HG02610 (cell line): ENCODE data around the gene SLC4A3.
"Not testable (repeated sequence)": the region's sequence is repeated elsewhere in the genome, so short reads cannot be mapped to it uniquely, and the experiment has no call there.

Source experiments
- ATAC-seq: cut with Tn5 transposase; IDR thresholded peaks from one replicate; pipeline ENCODE4 v1.9.1; 2021; ENCODE audit warnings: mild to moderate bottlenecking, moderate library complexity; ENCODE audit not compliant: unreplicated experiment

The SLC4A3 gene

DNA sequence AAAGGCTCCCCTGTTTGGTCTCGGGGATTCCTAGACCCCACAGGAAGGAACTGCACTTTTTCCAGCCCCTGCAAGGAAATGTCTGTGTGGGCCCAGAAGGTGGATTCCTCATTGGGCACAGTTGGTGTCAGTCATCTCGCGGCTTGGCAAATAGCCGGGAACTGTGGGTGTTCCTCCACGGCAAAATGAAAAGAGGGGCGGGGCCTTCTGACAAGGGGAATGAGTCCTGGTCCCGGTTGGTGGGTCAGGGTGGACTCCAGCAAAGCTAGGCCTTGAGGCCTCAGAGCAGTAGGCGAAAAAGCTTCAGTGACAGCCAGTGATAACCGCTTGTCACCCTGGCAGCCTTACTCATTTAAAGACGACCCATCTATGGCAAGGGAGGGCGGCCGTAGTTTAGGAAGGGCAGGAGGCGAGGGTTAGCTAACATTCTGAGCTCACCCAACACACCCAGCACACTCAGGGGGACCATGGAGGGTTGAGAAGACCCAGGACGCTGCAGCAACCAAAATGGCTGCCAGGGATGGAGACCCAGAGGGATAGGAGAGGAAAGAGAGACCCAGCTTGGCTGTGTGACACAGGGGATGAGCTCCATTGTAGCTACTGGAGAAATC, 16.5 kb downstream of the SLC4A3 start:
- no peak for ATAC-seq

DNA sequence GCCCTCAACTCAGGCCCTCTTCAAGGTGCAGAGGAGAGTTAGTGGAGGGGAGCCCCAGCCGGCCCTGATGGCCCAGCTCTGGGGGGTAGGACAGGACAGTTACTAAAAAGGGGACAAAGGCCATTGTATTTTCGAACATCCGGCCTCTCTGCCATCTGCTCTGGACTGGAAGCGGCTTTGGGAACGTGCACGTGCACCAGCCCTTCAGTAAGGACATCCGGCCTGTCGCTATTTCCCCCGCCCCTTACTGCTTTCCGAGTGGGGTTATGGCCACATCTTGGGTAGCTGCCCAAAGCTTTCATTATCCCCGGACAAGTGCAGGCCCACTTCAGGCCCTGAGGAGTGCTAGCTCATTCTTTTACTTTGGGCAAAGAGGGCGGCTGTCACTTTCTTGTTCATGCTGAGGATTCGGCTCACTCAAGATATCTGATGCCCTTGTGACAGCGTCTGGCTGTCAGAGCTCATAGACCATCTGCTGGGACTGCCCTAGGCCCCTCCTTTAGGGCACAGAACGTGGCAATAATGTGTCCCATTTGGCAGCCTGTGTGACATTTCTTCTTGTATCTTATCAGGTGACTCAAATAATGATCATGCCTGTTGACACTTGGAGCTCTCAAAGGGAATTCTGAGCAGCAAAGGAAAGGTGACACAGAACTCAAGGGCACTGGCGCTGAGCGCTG, 17.5 kb downstream of the SLC4A3 start:
- ATAC-seq = no peak

DNA sequence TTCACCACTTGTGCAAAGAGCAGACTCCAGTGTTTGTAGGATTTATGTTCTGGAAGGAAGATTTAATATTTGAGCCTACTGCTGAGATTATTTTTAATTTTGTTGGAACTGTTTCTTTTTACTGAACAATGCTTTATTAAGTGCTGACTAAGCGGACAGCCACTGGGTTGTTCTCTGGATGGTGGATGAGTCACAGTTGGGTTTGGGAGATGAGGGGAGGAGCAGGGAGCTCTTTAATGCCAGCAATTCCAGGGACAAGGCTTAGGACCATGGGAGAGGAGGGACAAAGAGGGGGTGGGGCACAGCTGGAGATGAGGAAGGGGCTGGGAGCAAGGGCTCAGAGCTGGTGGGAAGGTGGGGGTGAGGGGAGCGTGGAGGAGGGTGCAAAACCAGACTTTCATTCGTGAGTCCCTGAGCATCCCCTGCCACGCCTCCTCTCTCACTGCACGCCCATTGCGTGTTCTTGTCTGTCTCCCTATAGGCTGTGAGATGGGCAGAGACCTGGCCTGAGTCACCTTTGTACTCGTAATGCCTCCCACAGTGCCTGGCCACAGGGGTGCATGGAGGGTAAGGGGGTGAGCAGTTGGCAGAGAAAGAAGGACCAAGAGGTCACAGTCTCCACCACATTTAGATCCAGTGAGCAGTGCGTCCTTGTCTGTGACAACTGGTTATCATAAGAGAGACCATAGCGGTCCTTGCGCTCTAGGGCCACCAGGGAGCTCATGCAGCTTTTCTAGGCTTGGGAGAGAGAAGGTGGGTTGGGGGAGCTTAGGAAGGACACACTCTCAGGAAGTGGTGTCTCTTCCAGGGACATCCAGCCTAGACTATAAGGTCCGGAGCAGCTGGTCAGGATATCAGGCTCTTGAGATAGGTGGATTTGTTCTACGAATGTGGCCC, 18.4 kb downstream of the SLC4A3 start:
- no peak for ATAC-seq

DNA sequence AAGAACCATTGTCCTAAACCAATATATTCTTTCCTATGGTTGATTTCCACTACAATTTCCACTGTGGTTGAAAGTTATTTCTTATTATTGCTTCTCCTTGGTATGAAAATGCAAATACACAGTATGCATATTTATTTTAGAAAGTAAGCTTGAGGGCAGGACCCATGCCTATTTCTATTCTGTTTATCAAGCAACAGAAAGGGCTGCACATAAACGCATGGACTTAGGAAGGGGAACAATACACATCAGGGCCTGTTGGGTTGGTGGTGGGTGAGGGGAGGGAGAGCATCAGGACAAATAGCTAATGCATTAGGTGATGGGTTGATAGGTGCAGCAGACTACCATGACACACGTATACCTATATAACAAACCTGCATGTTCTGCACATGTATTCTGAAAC, 20.7 kb downstream of the SLC4A3 start:
- no peak for ATAC-seq

DNA sequence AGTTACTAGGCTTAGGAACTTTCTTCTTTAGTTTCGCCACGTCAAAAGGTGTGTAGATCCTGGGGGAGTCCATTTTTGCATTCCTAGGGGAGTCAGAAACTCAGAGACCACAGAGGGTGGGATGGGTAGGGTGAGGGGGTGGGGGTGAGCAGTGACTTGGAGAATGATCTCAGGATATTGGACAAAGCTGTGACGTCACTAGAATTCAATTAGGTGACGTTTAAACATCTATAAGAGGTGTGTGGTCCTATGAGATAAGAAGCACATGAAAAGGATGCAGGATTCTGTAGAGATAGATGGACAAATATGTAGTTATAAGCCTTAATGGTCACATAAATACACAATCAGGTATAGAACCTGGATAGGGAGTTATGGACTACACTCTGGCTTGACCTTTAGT, 21.5 kb downstream of the SLC4A3 start:
- ATAC-seq = no peak

DNA sequence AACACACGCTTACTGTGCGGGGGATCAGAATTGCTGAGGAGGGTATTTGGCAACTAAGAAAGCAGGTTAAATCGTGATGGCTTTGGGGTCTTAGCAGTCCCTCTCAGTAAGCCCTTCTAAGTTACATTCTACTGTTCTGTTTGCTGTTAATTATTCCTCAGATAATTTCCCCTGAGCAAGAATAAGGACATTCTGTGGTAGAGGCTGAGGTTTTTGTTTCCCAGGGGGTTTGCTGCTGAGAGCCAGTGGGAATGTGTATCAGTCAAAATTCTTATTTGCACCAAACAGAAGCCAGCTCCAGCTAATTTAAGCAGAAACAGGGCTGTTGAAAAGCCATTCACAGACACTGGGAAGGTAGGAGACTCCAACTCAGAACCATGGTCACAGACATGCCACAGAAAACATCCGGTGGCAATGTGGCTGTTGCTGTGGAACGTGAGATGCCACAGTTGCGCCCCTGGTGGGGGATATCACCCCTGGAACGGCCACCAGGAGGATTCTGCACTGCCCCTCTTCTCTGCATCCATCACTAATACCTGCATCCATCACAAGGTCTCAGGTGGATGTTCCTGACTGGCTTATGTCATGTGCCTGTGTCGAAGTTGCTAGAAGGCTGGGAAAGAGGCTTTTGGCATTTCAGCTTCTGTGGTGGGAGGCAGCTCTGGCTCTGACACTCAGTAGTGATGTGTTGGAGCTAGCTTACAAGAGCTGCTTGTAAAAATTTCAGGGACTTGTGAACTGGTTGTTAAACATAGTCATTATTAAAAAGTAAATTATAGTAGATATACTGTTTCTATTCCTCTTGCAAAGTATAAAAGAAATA, 23.2 kb downstream of the SLC4A3 start:
- ATAC-seq = peak; percentile 46

DNA sequence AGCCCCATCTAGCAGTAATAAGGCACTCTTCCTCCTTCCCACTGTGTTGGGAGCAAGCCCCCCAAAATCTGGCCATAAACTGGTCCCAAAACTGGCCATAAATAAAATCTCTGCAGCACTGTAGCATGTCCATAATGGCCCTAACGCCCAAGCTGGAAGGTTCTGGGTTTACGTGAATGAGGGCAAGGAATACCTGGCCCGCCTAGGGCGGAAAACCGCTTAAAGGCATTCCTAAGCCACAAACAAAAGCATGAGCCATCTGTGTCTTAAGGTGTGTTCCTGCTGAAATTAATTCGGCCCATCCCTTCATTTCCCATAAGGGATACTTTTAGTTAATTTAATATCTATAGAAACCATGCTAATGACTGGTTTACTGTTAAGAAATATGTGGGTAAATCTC, 24.2 kb downstream of the SLC4A3 start:
- ATAC-seq = not testable (repeated sequence)

DNA sequence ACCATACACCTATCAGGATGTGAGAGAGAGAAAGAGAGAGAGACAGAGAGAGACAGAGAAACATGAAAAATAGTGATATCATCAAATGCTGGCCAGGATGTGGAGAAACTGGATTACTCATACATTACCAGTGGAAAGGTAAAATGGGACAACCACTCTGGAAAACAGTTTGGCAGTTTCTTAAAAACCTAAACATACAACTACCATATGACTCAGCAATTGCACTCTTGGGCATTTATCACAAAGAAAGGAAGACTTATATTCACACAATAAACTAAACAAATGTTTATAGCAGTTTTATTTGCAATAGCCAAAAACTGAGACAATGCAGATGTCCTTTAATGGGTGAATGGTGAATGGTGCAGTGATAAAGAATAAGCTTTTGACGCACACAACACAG, 29.1 kb downstream of the SLC4A3 start:
- ATAC-seq = no peak

DNA sequence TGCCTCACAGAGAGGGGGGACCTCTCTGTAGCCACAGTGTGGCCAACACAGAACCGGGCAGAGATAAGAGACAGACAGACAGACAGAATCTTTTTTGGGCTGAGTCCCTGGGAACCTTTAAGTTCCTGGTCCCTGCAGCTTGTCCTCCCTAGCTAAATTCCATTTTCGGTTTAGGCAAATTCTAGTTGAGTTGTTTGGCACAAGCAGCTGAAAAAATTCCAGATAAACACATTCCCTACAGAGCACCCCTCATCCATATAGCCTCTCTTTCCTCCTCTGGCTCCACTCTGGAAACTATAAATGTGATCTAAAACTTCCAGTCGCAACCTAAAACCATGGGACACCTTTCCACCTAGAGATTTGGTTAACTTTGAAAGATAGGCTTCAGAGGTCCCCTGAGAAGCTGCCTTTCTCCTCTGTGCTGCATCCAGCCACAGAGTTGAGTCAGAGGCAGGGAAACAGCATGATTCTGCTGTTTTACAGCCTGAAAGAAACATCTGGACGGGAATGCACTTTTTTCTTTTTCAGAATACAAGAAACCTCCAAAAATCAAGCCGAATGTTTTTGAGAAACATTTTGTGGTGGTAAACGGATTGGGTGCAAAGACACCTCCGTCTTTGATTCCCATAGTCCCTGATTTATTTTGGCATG, 30.9 kb downstream of the SLC4A3 start:
- no peak for ATAC-seq

DNA sequence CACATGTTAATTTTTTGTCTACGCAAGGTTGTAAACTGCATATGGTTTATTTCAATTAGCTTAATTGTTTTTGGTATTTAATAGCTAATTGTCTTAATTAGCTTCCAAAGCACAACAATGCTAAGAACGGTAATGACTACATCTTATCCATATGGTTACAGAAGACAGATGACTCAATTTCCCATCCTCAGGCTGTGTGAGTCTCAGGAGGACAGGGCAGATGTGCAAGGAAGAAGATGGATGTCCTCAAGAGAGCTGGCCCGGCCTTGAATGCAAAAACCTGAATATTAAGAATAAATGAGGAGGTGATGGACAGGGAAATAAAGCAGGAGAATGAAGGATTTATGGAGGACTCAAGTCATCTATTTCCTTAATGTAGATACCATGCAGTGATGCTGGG, 31.4 kb downstream of the SLC4A3 start:
- no peak for ATAC-seq

DNA sequence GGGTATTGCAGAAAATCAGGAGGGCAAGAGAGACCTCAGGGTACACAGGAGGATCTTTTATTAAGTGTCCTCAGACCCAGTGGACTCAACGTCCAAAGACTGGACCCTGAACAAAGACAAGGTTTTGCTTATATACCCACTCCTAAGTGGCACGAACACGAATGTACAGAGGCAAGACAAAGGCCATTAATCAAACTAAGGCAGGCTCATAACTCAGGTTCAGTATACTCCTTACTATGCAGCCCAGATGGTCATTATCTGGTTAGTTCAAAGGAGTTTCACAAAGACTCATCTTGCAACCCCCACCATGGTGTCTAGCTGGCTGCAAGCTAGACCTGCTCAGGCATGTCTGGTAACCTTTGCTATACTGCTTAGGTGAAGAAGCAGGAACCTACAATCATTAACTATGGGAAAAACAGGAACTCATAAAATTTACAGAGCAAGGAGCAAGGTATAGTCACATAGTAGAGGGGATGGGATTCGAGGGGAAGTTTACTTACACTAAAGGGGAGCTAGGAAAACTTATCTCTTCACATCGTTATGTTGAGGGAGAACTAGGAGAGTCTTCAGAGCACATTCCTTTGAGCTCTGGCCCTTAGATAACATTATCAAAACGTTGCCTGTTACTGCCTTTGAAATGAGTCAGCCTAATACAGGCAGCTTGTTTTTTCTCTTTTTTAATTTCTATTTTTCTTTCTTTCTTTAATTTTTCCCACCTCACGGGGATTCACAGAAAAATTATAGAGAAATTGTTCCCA, 33.9 kb downstream of the SLC4A3 start:
- peak; percentile 97 for ATAC-seq

DNA sequence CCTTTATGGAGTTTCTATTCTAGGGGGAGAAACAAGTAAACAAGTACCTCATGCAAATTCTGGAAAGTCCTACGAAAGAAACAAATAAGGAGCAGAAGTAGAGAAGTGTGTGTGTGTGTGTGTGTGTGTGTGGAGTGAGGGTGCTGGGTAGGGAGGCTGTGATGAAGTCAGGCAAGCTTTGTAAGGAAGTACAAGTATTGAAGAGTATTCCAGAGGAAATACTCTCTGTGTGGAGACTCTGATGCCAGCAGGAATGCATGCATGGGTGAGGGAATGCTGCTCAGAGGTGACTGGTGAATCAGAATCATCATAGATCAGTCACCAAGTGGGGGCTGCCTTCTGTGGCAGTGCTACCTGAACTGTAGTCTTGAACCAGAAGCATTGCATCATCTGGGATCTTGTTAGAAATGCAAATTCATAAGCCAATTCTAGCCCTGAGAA, 34.5 kb downstream of the SLC4A3 start:
- peak; percentile 33 for ATAC-seq

DNA sequence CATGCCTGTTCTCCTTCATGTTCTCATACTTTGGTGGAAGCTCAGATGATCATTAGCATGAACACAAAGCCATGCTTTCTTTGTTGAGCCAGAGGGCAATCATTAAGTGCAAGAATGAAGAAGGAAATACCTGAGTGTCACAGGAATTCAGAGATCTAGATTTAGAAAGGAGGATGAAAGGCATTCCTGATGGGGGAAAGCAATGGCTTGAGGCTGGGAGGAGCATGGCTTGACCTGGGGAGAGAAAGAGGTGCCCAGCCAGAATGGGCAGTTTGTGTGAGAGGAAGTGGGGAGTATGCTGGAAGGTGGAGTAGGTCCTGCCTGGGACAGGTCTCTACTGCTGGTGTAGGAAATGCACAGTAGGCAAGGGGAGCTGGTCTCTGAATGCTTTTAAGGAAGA, 35.1 kb downstream of the SLC4A3 start:
- ATAC-seq = no peak

DNA sequence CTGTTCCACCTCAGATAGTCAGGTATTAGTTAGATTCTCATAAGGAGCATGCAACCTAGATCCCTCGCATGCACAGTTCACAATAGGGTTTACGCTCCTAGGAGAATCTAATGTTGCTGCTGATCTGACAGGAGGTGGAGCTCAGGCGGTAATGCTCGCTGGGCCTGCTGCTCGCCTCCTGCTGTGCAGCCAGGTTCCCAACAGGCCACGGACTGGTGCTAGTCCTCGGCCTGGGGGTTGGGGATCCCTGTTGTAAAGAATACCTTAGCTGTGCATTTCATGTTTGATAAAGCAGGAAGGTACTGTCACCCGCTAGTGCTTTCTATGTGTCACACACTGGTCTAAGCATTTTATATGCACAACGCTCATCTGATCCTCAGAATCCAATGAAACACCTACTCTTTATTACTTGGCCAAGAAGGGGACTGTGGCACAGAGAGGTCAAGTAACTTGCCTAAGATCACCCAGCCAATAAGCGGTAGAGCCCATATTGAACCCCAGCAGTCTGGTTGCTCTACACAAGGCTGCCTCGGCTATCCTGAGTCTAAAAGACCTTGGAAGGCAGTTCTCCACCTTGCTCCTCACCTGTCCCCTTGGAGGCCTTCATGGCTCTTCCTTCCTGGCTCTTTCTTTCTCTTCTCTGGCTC, 35.8 kb downstream of the SLC4A3 start:
- no peak for ATAC-seq

DNA sequence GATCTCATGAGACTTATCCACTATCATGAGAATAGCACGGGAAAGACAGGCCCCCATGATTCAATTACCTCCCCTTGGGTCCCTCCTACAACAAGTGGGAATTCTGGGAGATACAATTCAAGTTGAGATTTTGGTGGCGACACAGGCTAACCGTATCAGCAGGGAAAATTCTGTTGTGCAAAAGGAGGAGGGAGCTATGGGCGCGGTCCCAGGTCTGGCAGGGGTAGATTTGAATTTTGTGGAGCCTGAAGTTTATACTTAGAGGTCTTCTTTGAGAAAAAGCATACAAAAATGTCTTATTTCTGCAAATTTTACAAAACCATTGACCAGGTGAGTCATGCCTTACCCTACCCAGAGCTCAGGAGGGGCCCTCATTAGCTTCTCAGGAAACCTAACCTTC, 36.6 kb downstream of the SLC4A3 start:
- no peak for ATAC-seq

DNA sequence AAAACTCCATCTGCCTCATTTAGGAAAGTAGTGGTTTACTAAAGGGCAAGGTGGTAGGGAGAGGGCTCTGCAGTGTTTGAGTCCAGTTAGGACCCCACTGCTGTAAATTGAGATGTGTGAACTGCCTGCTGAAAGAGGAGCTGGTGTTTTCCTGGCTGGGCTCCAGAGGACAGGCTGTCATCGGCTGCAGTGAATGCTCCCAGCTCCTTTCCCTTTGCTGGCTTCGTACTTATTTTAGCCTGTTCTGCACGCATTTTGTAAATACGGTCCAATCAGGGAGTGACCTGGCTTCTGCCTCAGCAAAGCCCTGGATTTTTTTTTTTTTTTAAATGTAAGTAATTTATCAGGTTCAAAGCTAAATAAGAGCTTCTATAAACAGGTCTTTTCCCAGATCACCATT, 37.5 kb downstream of the SLC4A3 start:
- ATAC-seq = no peak

DNA sequence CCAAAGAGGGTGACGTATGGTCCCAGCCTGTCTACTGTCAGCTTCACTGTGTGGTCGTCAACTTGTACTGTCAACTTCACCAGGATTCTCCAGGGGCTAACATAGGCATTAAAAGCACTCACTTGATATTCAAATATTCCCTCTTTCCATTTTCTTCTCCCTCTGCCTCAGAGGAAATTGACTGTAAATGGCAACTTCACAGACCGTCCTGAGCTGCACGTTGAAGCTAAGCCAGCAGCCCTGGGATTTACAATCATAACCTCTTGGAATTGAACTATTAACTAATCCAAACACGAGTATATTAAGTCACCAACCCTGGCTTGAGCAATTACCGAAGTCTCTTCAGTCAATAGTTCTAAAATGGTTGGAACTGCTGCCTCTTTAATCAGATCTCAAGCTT, 38.5 kb downstream of the SLC4A3 start:
- ATAC-seq = no peak

DNA sequence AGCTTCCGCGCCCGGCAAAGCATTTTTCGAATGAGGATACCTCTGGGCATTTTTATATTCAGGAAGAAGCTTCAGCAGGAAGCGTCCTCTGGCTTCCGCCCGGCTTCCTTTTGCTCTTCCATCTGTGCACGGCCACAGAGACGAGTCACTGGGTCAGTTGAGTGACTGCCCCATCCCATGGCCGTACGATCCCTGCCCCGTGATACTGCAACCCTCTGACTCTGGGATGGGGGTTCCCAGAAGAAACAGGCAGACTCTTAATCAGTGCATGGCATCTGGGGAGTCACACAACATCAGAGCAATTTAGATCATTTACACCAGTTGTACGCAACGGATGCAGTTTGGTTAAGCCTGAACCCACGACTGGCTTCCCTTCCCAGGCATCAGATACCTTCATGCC, 40.9 kb downstream of the SLC4A3 start:
- ATAC-seq = no peak

DNA sequence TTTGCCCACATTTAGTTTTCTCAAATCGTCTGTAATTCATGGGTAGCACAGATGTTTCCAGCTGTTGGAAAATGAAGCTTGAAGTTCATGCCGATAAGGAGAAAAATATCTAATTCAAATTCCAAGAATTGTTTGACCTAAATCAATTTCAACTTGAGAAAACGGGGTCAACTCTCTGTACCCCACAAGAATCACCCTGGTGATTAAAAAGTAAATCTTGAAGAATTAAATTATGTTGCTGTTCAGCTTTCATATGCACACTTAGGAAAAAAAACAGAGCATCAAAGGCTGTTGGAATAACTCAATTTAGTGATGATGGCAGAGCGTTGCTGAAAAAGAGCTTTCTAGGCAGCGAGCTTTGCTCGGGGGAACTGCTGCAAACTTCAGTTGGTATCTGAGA, 43.0 kb downstream of the SLC4A3 start:
- no peak for ATAC-seq
